Loucy (cell line): Measurements from ENCODE around the gene CCDC69.

ENCODE experiments used
- H2AFZ ChIP-seq: fragments of 200-600 bp; sonication (generic); 2 replicates; pipeline ENCODE4 v1.6.0; 2016; ENCODE audit warnings: antibody characterized with exemption, mild to moderate bottlenecking, low read length, moderate library complexity
- H3F3A ChIP-seq: fragments of 200-600 bp; 2 replicates; pipeline ENCODE4 v1.6.0; 2016; ENCODE audit warnings: antibody characterized with exemption, low read depth, mild to moderate bottlenecking
- H3K27me3 ChIP-seq: fragments of 200-600 bp; sonication (generic); 2 replicates; pipeline ENCODE4 v1.6.1; 2014; ENCODE audit warnings: low read length, mild to moderate bottlenecking; ENCODE audit not compliant: insufficient read depth, poor library complexity, severe bottlenecking
- H3K36me3 ChIP-seq: fragments of 200-600 bp; sonication (generic); 2 replicates; pipeline ENCODE4 v1.6.1; 2016; ENCODE audit warnings: low read length; ENCODE audit not compliant: insufficient read depth
- H3K4me1 ChIP-seq: fragments of 200-600 bp; sonication (generic); 2 replicates; pipeline ENCODE4 v1.5.1; 2014; ENCODE audit warnings: low read length, mild to moderate bottlenecking; ENCODE audit not compliant: insufficient read depth, poor library complexity, severe bottlenecking
- H3K4me2 ChIP-seq: fragments of 200-600 bp; sonication (generic); 2 replicates; pipeline ENCODE4 v1.6.0; 2014; ENCODE audit warnings: antibody characterized with exemption, low read length, low read depth, mild to moderate bottlenecking; ENCODE audit not compliant: poor library complexity, severe bottlenecking
- H3K4me3 ChIP-seq: fragments of 200-600 bp; sonication (generic); 2 replicates; pipeline ENCODE4 v1.5.1; 2014; ENCODE audit warnings: low read length, mild to moderate bottlenecking, mixed read lengths; ENCODE audit not compliant: poor library complexity, severe bottlenecking
- H3K79me2 ChIP-seq: fragments of 200-600 bp; sonication (generic); 2 replicates; pipeline ENCODE4 v1.6.1; 2014; ENCODE audit warnings: low read length; ENCODE audit not compliant: insufficient read depth
- H3K9ac ChIP-seq: fragments of 200-600 bp; sonication (generic); 2 replicates; pipeline ENCODE4 v1.6.0; 2014; ENCODE audit warnings: mild to moderate bottlenecking, low read depth, low read length, moderate library complexity; ENCODE audit not compliant: poor library complexity, severe bottlenecking
- H3K9me2 ChIP-seq: fragments of 200-600 bp; sonication (generic); replicated peaks from 2 replicates; pipeline ENCODE4 v1.6.1; 2016; ENCODE audit warnings: low read depth, low read length, mixed read lengths
- H3K9me3 ChIP-seq: fragments of 200-600 bp; sonication (generic); 2 replicates; pipeline ENCODE4 v1.6.1; 2014; ENCODE audit warnings: mild to moderate bottlenecking, antibody characterized with exemption, low read length, low read depth; ENCODE audit not compliant: insufficient read depth
- H4K20me1 ChIP-seq: fragments of 200-600 bp; sonication (generic); 2 replicates; pipeline ENCODE4 v1.6.0; 2014; ENCODE audit warnings: antibody characterized with exemption, low read length, mild to moderate bottlenecking; ENCODE audit not compliant: insufficient read depth, poor library complexity, severe bottlenecking
- EZH2phosphoT487 ChIP-seq: fragments of 200-600 bp; IDR thresholded peaks from 2 replicates; pipeline ENCODE4 v1.6.1; 2018; ENCODE audit warnings: antibody characterized with exemption, mild to moderate bottlenecking, moderate library complexity, borderline replicate concordance
- TF ChIP-seq, protein P1 (sequence below): fragments of 200-600 bp; sonication (generic); conservative IDR thresholded peaks from 2 replicates; pipeline ENCODE4 v1.5.1; 2014; ENCODE audit warnings: mild to moderate bottlenecking, antibody characterized with exemption, low read length

CCDC69 gene

DNA sequence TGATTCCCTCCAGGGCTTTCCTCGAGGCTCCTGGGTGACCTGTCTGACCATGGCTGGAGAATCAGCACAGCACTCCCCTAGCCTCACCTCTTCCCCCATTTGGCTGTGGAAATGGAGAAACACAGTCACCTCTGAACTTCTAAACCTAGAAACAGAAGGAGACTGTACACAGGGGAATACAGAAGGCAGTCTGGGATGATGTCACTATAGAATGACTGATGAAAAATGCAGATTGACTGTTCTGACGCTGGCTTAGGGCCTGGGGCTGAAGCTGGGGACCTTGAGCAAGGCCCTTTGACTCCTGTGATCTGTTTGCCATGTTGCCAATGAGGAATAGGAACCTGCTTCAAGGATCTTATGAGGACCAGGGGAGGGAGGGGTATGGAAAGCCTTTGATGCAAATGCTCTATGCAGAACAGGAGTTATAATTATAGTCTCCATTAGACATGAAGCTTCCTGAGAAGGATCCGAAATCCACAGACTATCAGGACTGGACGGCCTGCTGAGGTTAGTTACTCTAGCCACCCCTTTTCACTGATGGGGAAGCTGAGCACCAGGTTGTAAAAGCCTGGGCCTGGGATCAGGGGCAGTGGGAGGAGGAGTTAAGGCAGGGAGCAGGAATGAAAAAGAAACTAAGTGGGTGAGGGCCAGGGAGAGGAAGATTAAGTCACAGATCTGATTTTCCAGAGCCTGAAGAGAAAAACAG, 41.9 kb downstream of the CCDC69 start:
- H3K4me3 ChIP-seq, result no peak overlapping the region

GRCh38 chr5:151180291-151180690, 43.6 kb downstream of the CCDC69 start:
- no peaks in the 10 kb centered on the region for H3K27me3 ChIP-seq
- H3K9me2 ChIP-seq, result no peaks in the 10 kb centered on the region
- H3K4me2 ChIP-seq, result no peak overlapping the region
- H3F3A ChIP-seq, result no peaks in the 10 kb centered on the region
- no peaks in the 10 kb centered on the region for H4K20me1 ChIP-seq
- TF ChIP-seq EZH2phosphoT487, result no peak
- TF ChIP-seq, protein P1, sequence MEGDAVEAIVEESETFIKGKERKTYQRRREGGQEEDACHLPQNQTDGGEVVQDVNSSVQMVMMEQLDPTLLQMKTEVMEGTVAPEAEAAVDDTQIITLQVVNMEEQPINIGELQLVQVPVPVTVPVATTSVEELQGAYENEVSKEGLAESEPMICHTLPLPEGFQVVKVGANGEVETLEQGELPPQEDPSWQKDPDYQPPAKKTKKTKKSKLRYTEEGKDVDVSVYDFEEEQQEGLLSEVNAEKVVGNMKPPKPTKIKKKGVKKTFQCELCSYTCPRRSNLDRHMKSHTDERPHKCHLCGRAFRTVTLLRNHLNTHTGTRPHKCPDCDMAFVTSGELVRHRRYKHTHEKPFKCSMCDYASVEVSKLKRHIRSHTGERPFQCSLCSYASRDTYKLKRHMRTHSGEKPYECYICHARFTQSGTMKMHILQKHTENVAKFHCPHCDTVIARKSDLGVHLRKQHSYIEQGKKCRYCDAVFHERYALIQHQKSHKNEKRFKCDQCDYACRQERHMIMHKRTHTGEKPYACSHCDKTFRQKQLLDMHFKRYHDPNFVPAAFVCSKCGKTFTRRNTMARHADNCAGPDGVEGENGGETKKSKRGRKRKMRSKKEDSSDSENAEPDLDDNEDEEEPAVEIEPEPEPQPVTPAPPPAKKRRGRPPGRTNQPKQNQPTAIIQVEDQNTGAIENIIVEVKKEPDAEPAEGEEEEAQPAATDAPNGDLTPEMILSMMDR, result no peak
- H3K9me3 ChIP-seq, result no peaks in the 10 kb centered on the region
- H3K4me1 ChIP-seq, result no peaks in the 10 kb centered on the region
- H2AFZ ChIP-seq, result no peak overlapping the region
- no peak overlapping the region for H3K4me3 ChIP-seq
- H3K36me3 ChIP-seq, result peaks cover 12% of the 10 kb centered on the region; the same call in 1 of the 2 replicates
- no peaks in the 10 kb centered on the region for H3K79me2 ChIP-seq
- H3K9ac ChIP-seq, result no peak overlapping the region

More for the DNA sequence above, 41.9 kb downstream of the CCDC69 start:
- H3K9me3 ChIP-seq, result no peaks in the 10 kb centered on the region
- H3K79me2 ChIP-seq, result no peaks in the 10 kb centered on the region
- no peak overlapping the region for H3K9ac ChIP-seq
- H2AFZ ChIP-seq, result no peak overlapping the region
- TF ChIP-seq, protein P1, result no peak
- no peak for TF ChIP-seq EZH2phosphoT487
- H3K4me2 ChIP-seq, result no peak overlapping the region
- H3K9me2 ChIP-seq, result no peaks in the 10 kb centered on the region
- H3F3A ChIP-seq, result no peaks in the 10 kb centered on the region
- H4K20me1 ChIP-seq, result no peaks in the 10 kb centered on the region
- H3K27me3 ChIP-seq, result no peaks in the 10 kb centered on the region
- H3K4me1 ChIP-seq, result no peaks in the 10 kb centered on the region
- H3K36me3 ChIP-seq, result peaks cover 20% of the 10 kb centered on the region; the same call in 1 of the 2 replicates

GRCh38 chr5:151179489-151179840, 44.4 kb downstream of the CCDC69 start:
- no peaks in the 10 kb centered on the region for H3K9me3 ChIP-seq
- H3K4me3 ChIP-seq, result no peak overlapping the region
- no peaks in the 10 kb centered on the region for H3K4me1 ChIP-seq
- no peaks in the 10 kb centered on the region for H3K9me2 ChIP-seq
- H3F3A ChIP-seq, result no peaks in the 10 kb centered on the region
- TF ChIP-seq EZH2phosphoT487, result no peak
- TF ChIP-seq, protein P1, result no peak
- no peak overlapping the region for H3K4me2 ChIP-seq
- no peak overlapping the region for H2AFZ ChIP-seq
- H3K79me2 ChIP-seq, result no peaks in the 10 kb centered on the region
- no peaks in the 10 kb centered on the region for H3K27me3 ChIP-seq
- no peaks in the 10 kb centered on the region for H4K20me1 ChIP-seq
- no peak overlapping the region for H3K9ac ChIP-seq
- H3K36me3 ChIP-seq, result peaks cover 11% of the 10 kb centered on the region; the same call in 1 of the 2 replicates
